Endometrial microvascular endothelial cells (primary cell): ENCODE measurements around the gene DHX40. TPM values are rescaled to one million over a fixed set of nuclear protein-coding genes. Genes with fewer than 3 reads are reported as not detected.
"Not testable (repeated sequence)": the region's sequence is repeated elsewhere in the genome, so short reads cannot be mapped to it uniquely, and the experiment has no call there.

Source experiments
- in situ Hi-C: cut with HindIII; loops from 2 replicates; pipeline ENCODE4 v1.10.0; 2017; ENCODE audit warnings: low sequenced_read_pairs, low pct_unique_long_range_greater_than_20kb; ENCODE audit errors: inconsistent ontology term
- total RNA-seq: library from RNA; depleted of rRNA; stranded (reverse); fragments of >200 nt; gene quantifications from one replicate; pipeline ENCODE4 v1.2.3, GENCODE V29; 2015; ENCODE audit errors: inconsistent ontology term

DHX40 gene
- total RNA-seq, 1 donor from 2014 or later: 42.8 TPM

- in situ Hi-C loops: no loop called here
These were observed 85.9 kb downstream of the DHX40 start for GRCh38 chr17:59651346-59651745.

- in situ Hi-C loops: no loop called here
These were observed 86.7 kb downstream of the DHX40 start for GRCh38 chr17:59652119-59652518.

GRCh38 chr17:59656624-59657023 lies 91.2 kb downstream of the DHX40 start:
- in situ Hi-C loops: not testable (repeated sequence)

Other genes with a start within 250 kb of the DHX40 start
- gene YPEL2, start 234.0 kb upstream of the DHX40 start, total RNA-seq: 15.0 TPM
- 502 TPM for gene CLTC, start 54.3 kb downstream of the DHX40 start, total RNA-seq
- 47.3 TPM for gene PTRH2, start 141.8 kb downstream of the DHX40 start, total RNA-seq
- 138 TPM for gene VMP1, start 142.0 kb downstream of the DHX40 start, total RNA-seq